ENCODE results near the gene SSBP4.

- TF ChIP-seq EZH2 (IDR thresholded peaks at IDR 0.05; ENCODE audit: insufficient read depth, low read length) (no peak), CTCF (IDR thresholded peaks at IDR 0.05; ENCODE audit: insufficient read depth, low read depth, low read length) (no peak)
These were observed 27.6 kb upstream of the SSBP4 start for GRCh38 chr19:18391509-18392075.

Measured in astrocyte (in vitro differentiated cells and primary cell).